Activated CD4-positive, alpha-beta T cell treated with anti-CD3 and anti-CD28 coated beads for 1 hour (primary cell): ENCODE measurements around the gene MRTO4.
"Not testable (repeated sequence)": the region's sequence is repeated elsewhere in the genome, so short reads cannot be mapped to it uniquely, and the experiment has no call there.

Experiments
- DNase-seq: peaks from one replicate; pipeline ENCODE4 v3.0.0-alpha.2; 2020

Gene MRTO4

GRCh38 chr1:19229229-19229628 is 22.4 kb upstream of the MRTO4 start:
- DNase-seq, result no peak

- DNase-seq, result no peak
Observed at GRCh38 chr1:19229828-19230325, 21.7 kb upstream of the MRTO4 start.

GRCh38 chr1:19231736-19232523 is 19.7 kb upstream of the MRTO4 start:
- not testable (repeated sequence) for DNase-seq

- DNase-seq, result no peak
Observed at GRCh38 chr1:19232524-19232846, 19.1 kb upstream of the MRTO4 start.

- DNase-seq, result no peak
Observed at GRCh38 chr1:19234224-19234623, 17.4 kb upstream of the MRTO4 start.

- no peak for DNase-seq
Observed at GRCh38 chr1:19239876-19240275, 11.7 kb upstream of the MRTO4 start.

GRCh38 chr1:19240673-19241538 is 10.7 kb upstream of the MRTO4 start:
- DNase-seq, result peak; percentile 50

GRCh38 chr1:19250629-19251304 is 838 bp upstream of the MRTO4 start:
- DNase-seq, result no peak

- no peak for DNase-seq
Observed at GRCh38 chr1:19254416-19254815, 2.8 kb downstream of the MRTO4 start.

GRCh38 chr1:19255288-19255687 is 3.7 kb downstream of the MRTO4 start:
- DNase-seq, result no peak

- not testable (repeated sequence) for DNase-seq
Observed at GRCh38 chr1:19256301-19256700, 4.7 kb downstream of the MRTO4 start.

GRCh38 chr1:19257178-19257914 is 5.7 kb downstream of the MRTO4 start:
- DNase-seq, result no peak

GRCh38 chr1:19258353-19258752 is 6.7 kb downstream of the MRTO4 start:
- no peak for DNase-seq

- DNase-seq, result no peak
Observed at GRCh38 chr1:19260211-19261138, 8.9 kb downstream of the MRTO4 start.

GRCh38 chr1:19262047-19262446 is 10.4 kb downstream of the MRTO4 start:
- DNase-seq, result no peak

- no peak for DNase-seq
Observed at GRCh38 chr1:19262744-19263143, 11.1 kb downstream of the MRTO4 start.

- no peak for DNase-seq
Observed at GRCh38 chr1:19268445-19268844, 16.8 kb downstream of the MRTO4 start.

- DNase-seq, result not testable (repeated sequence)
Observed at GRCh38 chr1:19269427-19270342, 18.1 kb downstream of the MRTO4 start.

GRCh38 chr1:19270343-19270730 is 18.7 kb downstream of the MRTO4 start:
- DNase-seq, result not testable (repeated sequence)

- DNase-seq, result no peak
Observed at GRCh38 chr1:19272064-19272463, 20.5 kb downstream of the MRTO4 start.
